Spleen (tissue), 11 donors: ENCODE data around the gene GSDME. TPM values are rescaled to one million over a fixed set of nuclear protein-coding genes. Genes with fewer than 3 reads are reported as not detected.

Experiments used
- DNase-seq: peaks from one replicate; pipeline ENCODE4 v3.0.0-alpha.2; 2020
- H3K27ac ChIP-seq, 8 donors: fragments of 200-600 bp; sonication (generic) in 7 of 8; 1 replicate in 4 of 8; 2 replicates in 4 of 8; pipeline versions ENCODE4 v1.5.0 to v1.8.0; 2016 to 2021; ENCODE audit warnings: inconsistent platforms in 4 of 8, mild to moderate bottlenecking in 4 of 8, moderate library complexity in 1 of 8
- H3K27me3 ChIP-seq, 7 donors: fragments of 200-600 bp; sonication (generic) in 6 of 7; replicated peaks in 1 of 7; 1 replicate in 4 of 7; 2 replicates in 3 of 7; pipeline versions ENCODE4 v1.5.0 to v1.8.0; 2016 to 2021; ENCODE audit warnings: inconsistent platforms in 3 of 7, mild to moderate bottlenecking in 1 of 7
- H3K36me3 ChIP-seq, 6 donors: fragments of 200-600 bp; sonication (generic) in 5 of 6; 1 replicate in 4 of 6; 2 replicates in 2 of 6; pipeline versions ENCODE4 v1.5.0 to v1.8.0; 2016 to 2021; ENCODE audit warnings: inconsistent platforms in 2 of 6
- H3K4me1 ChIP-seq, 6 donors: fragments of 200-600 bp; sonication (generic) in 5 of 6; 1 replicate in 3 of 6; 2 replicates in 3 of 6; pipeline versions ENCODE4 v1.5.0 to v1.8.0; 2016 to 2021; ENCODE audit warnings: inconsistent platforms in 3 of 6
- H3K4me3 ChIP-seq, 8 donors: fragments of 200-600 bp; sonication (generic) in 7 of 8; 1 replicate in 4 of 8; 2 replicates in 4 of 8; pipeline versions ENCODE4 v1.5.0 to v1.8.0; 2016 to 2021; ENCODE audit warnings: inconsistent platforms in 4 of 8, mild to moderate bottlenecking in 4 of 8, moderate library complexity in 2 of 8
- H3K9me3 ChIP-seq, 8 donors: fragments of 200-600 bp; sonication (generic) in 7 of 8; 1 replicate in 4 of 8; 2 replicates in 4 of 8; pipeline versions ENCODE4 v1.5.0 to v1.8.0; 2016 to 2021; ENCODE audit warnings: inconsistent platforms in 4 of 8
- CTCF ChIP-seq, 11 experiments: fragments of 200-600 bp in 7 of 11; fragments of 450-650 bp in 4 of 11; sonication (generic) in 4 of 11; IDR thresholded peaks in 8 of 11; conservative IDR thresholded peaks in 3 of 11; 1 replicate in 7 of 11; 2 replicates in 4 of 11; pipeline versions ENCODE4 v1.4.0 to v1.8.0; 2016 to 2021; ENCODE audit warnings: antibody characterized with exemption in 11 of 11, inconsistent platforms in 4 of 11, mild to moderate bottlenecking in 1 of 11
- POLR2A ChIP-seq, 3 donors: fragments of 450-650 bp; IDR thresholded peaks; one replicate each; pipeline ENCODE4 v1.5.1; 2017; ENCODE audit warnings: antibody characterized with exemption in 3 of 3, mild to moderate bottlenecking in 1 of 3
- POLR2AphosphoS5 ChIP-seq, 3 donors: sonication (generic); formaldehyde crosslinking; IDR thresholded peaks; one replicate each; pipeline ENCODE4 v1.5.1; 2017; ENCODE audit warnings: antibody characterized with exemption in 3 of 3
- WGBS, 5 donors: extraction: QIAGEN DNeasy Blood & Tissue Kit in 3 of 5; methylation state at CpG; one replicate each; pipeline versions ENCODE4 v1.1.5 to v1.1.7; 2013 to 2018; 5-methylcytosine and 5-hydroxymethylcytosine counted together
- intact Hi-C: fragments of 100-400 bp; cut with DNase I; formaldehyde crosslinking; loops from one replicate; pipeline ENCODE4 v1.15.0; 2023; ENCODE audit warnings: low total_unique reads
- polyA plus RNA-seq, 3 donors: library from polyadenylated mRNA; stranded (reverse); fragments of 200-250 nt; gene quantifications; one replicate each; pipeline ENCODE4 v1.2.1, GENCODE V29; 2013
- total RNA-seq, 7 donors: library from RNA; depleted of rRNA in 3 of 7; stranded (reverse); fragments of >200 nt in 3 of 7; fragmentation: NEBNext Ultra II Directional in 4 of 7; extraction: Animal tissue kit (Norgen Biotek cat#: 25700) in 4 of 7; gene quantifications; one replicate each; pipeline versions ENCODE4 v1.1.0 to v1.2.1, GENCODE V29; 2016 to 2021
- donor health status: healthy with polysubstance abuse.
- donor health status: DM: no; HTN: no; CAD: no; lungs with moderate emphysema.
- donor health status: DM: no; HTN: no; CAD: no.
- donor health status: Bipolar disorder and iron deficiency.
- donor health status: healthy.
- donor health status: DM: no; HTN: no; CAD: no.
- donor health status: DM: yes; HTN: yes; CAD: no.

The GSDME gene
- total and polyA plus RNA-seq, 10 donors: 2.3 to 9.7 (median 4.2) TPM

- Histone ChIP-seq H3K4me3 (no peak overlapping the region), H3K27me3 (peaks cover 0 to 13% (median 0%) of the 10 kb centered on the region in 7 donors), H3K9me3 (no peaks in the 10 kb centered on the region), H3K4me1 (peaks cover 0 to 61% (median 11%) of the 10 kb centered on the region in 6 donors), H3K36me3 (no peaks in the 10 kb centered on the region), H3K27ac (no peak overlapping the region)
- 87 to 91% (median 89%) methylated on average over 14 of the region's 14 CpGs for WGBS, 5 donors
- DNase-seq: peak; percentile 67
- TF ChIP-seq POLR2A (IDR thresholded peaks at IDR 0.05) (no peak), POLR2AphosphoS5 (IDR thresholded peaks at IDR 0.05) (no peak), CTCF (IDR thresholded peaks at IDR 0.05 in 8 of 11, conservative IDR thresholded peaks at IDR 0.05 in 3 of 11) (no peak)
- intact Hi-C loops: no loop called here
Observed at GRCh38 chr7:24717247-24717622, 40.0 kb downstream of the GSDME start.

DNA sequence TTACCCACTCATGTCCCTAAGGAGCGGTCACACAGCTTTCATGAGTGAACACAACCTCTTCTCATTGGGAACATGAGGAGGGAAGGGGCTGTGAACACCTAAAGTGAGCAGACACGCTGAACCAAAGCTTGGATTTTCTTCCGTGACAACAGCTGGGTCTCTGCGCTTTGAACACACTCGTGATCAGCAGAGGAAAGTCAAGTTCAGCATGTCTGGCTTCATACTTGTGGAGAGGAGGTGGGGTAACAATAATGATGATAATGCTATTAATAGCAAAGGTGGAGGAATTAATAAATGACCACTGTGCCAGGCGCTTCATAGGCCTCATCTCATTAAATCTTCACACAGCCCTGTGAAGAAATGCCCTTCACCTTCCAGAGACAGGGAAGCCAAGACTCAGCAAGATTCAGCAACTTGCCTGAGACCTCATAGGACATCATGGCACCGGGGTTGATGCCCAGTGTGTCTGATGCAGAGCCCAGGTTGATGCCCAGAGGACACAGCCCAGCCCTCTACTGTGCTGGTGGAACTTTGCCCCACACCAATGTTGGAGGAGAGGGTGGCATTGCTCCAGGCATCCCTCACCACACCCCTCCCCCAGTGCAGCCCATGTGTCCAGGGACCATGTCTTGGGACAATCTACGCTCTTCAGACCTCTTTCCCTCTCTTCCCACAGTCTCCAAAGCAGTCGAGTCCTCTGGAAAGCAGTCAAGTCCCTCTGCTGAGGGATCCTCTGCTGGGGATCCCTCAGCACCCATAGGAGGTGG is 40.6 kb downstream of the GSDME start:
- no peaks in the 10 kb centered on the region for H3K9me3 ChIP-seq
- DNase-seq: peak; percentile 51
- no peak overlapping the region for H3K27ac ChIP-seq
- intact Hi-C loops: no loop called here
- H3K4me3 ChIP-seq: no peak overlapping the region
- 82 to 95% (median 91%) methylated on average over 8 to 9 of the region's 9 CpGs for WGBS, 5 donors
- TF ChIP-seq CTCF (IDR thresholded peaks at IDR 0.05 in 8 of 11, conservative IDR thresholded peaks at IDR 0.05 in 3 of 11) (no peak), POLR2A (IDR thresholded peaks at IDR 0.05) (no peak)
- peaks cover 0 to 13% (median 0%) of the 10 kb centered on the region in 7 donors for H3K27me3 ChIP-seq
- no peaks in the 10 kb centered on the region for H3K36me3 ChIP-seq
- peaks cover 0 to 61% (median 11%) of the 10 kb centered on the region in 6 donors for H3K4me1 ChIP-seq

DNA sequence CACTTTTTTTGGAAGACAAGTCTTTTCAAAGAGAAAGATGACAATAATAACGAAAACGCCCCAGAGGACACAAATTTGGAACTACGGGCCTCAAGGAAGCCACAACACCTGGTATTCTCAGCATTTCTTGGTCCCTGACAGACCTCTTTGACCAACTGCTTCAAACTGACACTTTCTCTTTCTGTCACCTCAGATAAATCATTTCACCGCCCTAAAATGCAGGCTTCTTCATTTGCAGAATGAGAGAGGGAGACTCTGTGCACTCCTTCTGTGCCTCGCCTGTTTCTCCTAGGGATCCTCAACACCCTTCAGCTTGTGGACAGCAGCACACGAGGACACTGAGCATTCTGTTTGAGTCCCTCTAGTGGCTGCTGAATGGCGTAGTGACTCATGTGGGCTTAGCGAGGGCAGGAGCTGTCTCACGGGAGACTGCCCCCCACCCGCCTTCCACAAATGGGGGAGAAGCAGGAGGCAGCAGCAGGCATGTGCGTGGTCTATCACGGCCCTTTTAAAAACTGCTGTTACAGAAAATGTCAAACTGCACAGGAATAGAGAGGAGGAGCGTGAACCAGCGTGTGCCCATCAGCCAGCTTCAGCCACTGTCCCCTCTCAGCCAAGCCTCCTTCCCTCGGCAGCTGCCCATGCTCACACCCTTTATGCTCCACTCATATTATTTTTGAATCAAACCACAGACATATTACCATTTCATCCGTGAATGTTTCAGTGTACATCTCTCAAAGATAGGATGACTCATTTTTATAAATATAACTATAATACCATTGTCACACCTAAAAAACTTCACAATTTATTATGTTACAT is 41.4 kb downstream of the GSDME start:
- peaks cover 0 to 10% (median 0%) of the 10 kb centered on the region in 7 donors for H3K27me3 ChIP-seq
- no peak overlapping the region for H3K27ac ChIP-seq
- no peaks in the 10 kb centered on the region for H3K36me3 ChIP-seq
- 43 to 56% (median 52%) methylated on average over 16 of the region's 16 CpGs for WGBS, 5 donors
- H3K4me1 ChIP-seq: peaks cover 0 to 53% (median 11%) of the 10 kb centered on the region in 6 donors
- peak in 5 of 11 experiments; percentile 11 to 44 (median 35) for TF ChIP-seq CTCF (IDR thresholded peaks at IDR 0.05 in 8 of 11, conservative IDR thresholded peaks at IDR 0.05 in 3 of 11)
- TF ChIP-seq POLR2AphosphoS5 (IDR thresholded peaks at IDR 0.05): no peak
- TF ChIP-seq POLR2A (IDR thresholded peaks at IDR 0.05): no peak
- DNase-seq: peak; percentile 70
- intact Hi-C loops: no loop called here
- no peaks in the 10 kb centered on the region for H3K9me3 ChIP-seq
- no peak overlapping the region for H3K4me3 ChIP-seq

- Histone ChIP-seq H3K4me3 (no peak overlapping the region), H3K4me1 (peaks cover 0 to 46% (median 11%) of the 10 kb centered on the region in 6 donors), H3K36me3 (no peaks in the 10 kb centered on the region), H3K27me3 (peaks cover 0 to 10% (median 0%) of the 10 kb centered on the region in 7 donors), H3K27ac (no peak overlapping the region), H3K9me3 (no peaks in the 10 kb centered on the region)
- peak; percentile 16 for DNase-seq
- 72 to 95% (median 92%) methylated on average over 2 of the region's 2 CpGs for WGBS, 5 donors
- intact Hi-C loops: no loop called here
- TF ChIP-seq POLR2AphosphoS5 (IDR thresholded peaks at IDR 0.05) (no peak), CTCF (IDR thresholded peaks at IDR 0.05 in 8 of 11, conservative IDR thresholded peaks at IDR 0.05 in 3 of 11) (no peak), POLR2A (IDR thresholded peaks at IDR 0.05) (no peak)
Observed at GRCh38 chr7:24715171-24715570, 42.1 kb downstream of the GSDME start.
